ENCODE results near the gene ANKRD33. TPM values are rescaled to one million over a fixed set of nuclear protein-coding genes. Genes with fewer than 3 reads are reported as not detected.
A peak's percentile ranks its signal among the peaks of the same experiment; 100 is the strongest.

ANKRD33 gene
- total RNA-seq, 1 donor from 2014 or later, result not detected

- Mint-ChIP-seq H3K27ac (ENCODE audit: unreplicated experiment) (no peak overlapping the region), H3K4me3 (no peak overlapping the region), H3K4me1 (peaks cover 11% of the 10 kb centered on the region), H3K36me3 (ENCODE audit: low read depth) (no peaks in the 10 kb centered on the region), H3K27me3 (ENCODE audit: low read depth) (peaks cover 3% of the 10 kb centered on the region), H3K9me3 (no peaks in the 10 kb centered on the region)
- no peak for TF ChIP-seq CTCF (conservative IDR thresholded peaks at IDR 0.05)
- DNase-seq (ENCODE audit: low read depth, low spot score), result no peak
Measured at GRCh38 chr12:51925346-51926063, 37.6 kb downstream of the ANKRD33 start.

GRCh38 chr12:51926064-51926632 is 38.2 kb downstream of the ANKRD33 start:
- H3K9me3 Mint-ChIP-seq, result no peaks in the 10 kb centered on the region
- peaks cover 3% of the 10 kb centered on the region for H3K27me3 Mint-ChIP-seq (ENCODE audit: low read depth)
- no peak for DNase-seq (ENCODE audit: low read depth, low spot score)
- peaks cover 11% of the 10 kb centered on the region for H3K4me1 Mint-ChIP-seq
- no peak for TF ChIP-seq CTCF (conservative IDR thresholded peaks at IDR 0.05)
- no peak overlapping the region for H3K27ac Mint-ChIP-seq (ENCODE audit: unreplicated experiment)
- H3K36me3 Mint-ChIP-seq (ENCODE audit: low read depth), result no peaks in the 10 kb centered on the region
- no peak overlapping the region for H3K4me3 Mint-ChIP-seq

GRCh38 chr12:51926718-51927117 is 38.8 kb downstream of the ANKRD33 start:
- Mint-ChIP-seq H3K36me3 (ENCODE audit: low read depth) (no peaks in the 10 kb centered on the region), H3K27ac (ENCODE audit: unreplicated experiment) (no peak overlapping the region), H3K4me1 (peaks cover 5% of the 10 kb centered on the region), H3K9me3 (no peaks in the 10 kb centered on the region), H3K27me3 (ENCODE audit: low read depth) (peaks cover 3% of the 10 kb centered on the region), H3K4me3 (no peak overlapping the region)
- TF ChIP-seq CTCF (conservative IDR thresholded peaks at IDR 0.05), result peak; percentile 62
- DNase-seq (ENCODE audit: low read depth, low spot score), result no peak

GRCh38 chr12:51932218-51933076 is 44.5 kb downstream of the ANKRD33 start:
- TF ChIP-seq CTCF (conservative IDR thresholded peaks at IDR 0.05), result no peak
- no peaks in the 10 kb centered on the region for H3K9me3 Mint-ChIP-seq
- no peak for DNase-seq (ENCODE audit: low read depth, low spot score)
- no peaks in the 10 kb centered on the region for H3K4me1 Mint-ChIP-seq
- no peaks in the 10 kb centered on the region for H3K36me3 Mint-ChIP-seq (ENCODE audit: low read depth)
- no peak overlapping the region for H3K27ac Mint-ChIP-seq (ENCODE audit: unreplicated experiment)
- peaks cover 3% of the 10 kb centered on the region for H3K27me3 Mint-ChIP-seq (ENCODE audit: low read depth)
- H3K4me3 Mint-ChIP-seq, result no peak overlapping the region

GRCh38 chr12:51934080-51934479 is 46.2 kb downstream of the ANKRD33 start:
- Mint-ChIP-seq H3K4me1 (no peaks in the 10 kb centered on the region), H3K36me3 (ENCODE audit: low read depth) (no peaks in the 10 kb centered on the region), H3K9me3 (no peaks in the 10 kb centered on the region), H3K27ac (ENCODE audit: unreplicated experiment) (no peak overlapping the region), H3K27me3 (ENCODE audit: low read depth) (peaks cover 3% of the 10 kb centered on the region), H3K4me3 (no peak overlapping the region)
- no peak for DNase-seq (ENCODE audit: low read depth, low spot score)
- no peak for TF ChIP-seq CTCF (conservative IDR thresholded peaks at IDR 0.05)

Data from neural crest cell (in vitro differentiated cells).